SKM-1 treated with dmso at 0.1 percent for 144 hours (cell line): Measurements from ENCODE around the gene IARS2.
"Not testable (repeated sequence)": the region's sequence is repeated elsewhere in the genome, so short reads cannot be mapped to it uniquely, and the experiment has no call there.

Experiments
- DNase-seq: peaks from one replicate; lab custom pipeline; 2025; ENCODE audit not compliant: unreplicated experiment; lab: John Stamatoyannopoulos, UW

Gene IARS2

DNA sequence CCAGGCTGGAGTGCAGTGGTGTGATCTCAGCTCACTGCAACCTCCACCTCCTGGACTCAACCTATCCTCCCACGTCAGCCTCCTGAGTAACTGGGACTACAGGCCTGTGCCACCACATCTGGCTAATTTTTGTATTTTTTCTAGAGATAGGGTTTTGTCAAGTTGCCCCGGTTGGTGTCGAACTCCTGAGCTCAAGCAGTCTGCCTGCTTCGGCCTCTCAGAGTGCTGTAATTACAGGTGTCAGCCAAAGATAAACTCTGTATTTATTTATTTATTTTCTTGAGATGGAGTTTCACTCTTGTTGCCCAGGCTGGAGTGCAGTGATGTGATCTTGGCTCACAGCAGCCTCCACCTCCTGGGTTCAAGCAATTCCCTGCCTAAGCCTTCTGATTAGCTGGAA is 18.7 kb downstream of the IARS2 start:
- DNase-seq: not testable (repeated sequence)

DNA sequence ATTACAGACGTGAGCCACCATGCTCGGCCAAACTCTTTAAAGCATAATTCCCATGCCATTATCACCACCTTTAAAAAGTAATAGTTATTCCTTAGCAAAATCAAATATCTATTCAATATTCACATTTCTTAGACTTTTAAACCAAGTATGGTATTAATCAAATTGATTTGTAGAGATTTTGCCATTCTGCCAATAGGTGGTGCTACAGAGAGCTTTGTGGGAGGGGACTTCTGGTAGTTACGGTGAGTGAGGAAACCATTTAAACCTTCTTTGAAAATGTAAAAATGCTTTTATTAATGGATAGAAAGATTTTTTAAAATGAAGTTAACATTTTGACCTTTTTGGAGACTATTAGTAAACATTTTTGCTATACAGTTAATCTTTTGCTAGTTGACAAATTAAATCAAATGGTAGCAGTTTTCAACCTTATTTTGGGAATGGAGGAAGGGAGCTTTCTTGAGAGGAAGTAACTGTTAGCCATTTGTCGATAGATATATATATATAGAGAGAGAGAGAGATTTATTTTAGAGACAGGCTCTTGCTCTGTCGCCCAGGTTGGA is 19.3 kb downstream of the IARS2 start:
- peak; percentile 52 for DNase-seq

DNA sequence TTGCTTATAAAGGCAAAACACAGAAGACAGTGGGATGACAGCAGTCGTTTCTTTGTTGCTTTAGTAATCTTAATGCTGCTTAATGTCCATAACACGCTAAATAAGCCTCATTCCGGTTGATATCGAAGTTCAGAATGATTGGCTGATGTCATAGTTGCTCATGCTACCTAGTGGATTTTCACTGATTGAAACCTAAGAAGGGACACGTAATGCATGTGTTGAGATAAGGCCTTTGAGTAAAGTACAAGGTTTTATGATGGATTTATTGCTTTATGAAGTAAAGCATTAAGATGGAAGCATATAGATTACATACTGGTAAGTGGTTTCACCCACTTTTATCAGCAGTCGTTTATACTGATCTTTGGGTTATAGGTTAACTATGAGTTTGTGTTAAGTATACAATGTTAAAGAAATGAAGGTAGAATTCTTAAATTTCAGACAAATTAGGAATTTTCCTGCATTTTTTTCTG is 25.1 kb downstream of the IARS2 start:
- DNase-seq: no peak

DNA sequence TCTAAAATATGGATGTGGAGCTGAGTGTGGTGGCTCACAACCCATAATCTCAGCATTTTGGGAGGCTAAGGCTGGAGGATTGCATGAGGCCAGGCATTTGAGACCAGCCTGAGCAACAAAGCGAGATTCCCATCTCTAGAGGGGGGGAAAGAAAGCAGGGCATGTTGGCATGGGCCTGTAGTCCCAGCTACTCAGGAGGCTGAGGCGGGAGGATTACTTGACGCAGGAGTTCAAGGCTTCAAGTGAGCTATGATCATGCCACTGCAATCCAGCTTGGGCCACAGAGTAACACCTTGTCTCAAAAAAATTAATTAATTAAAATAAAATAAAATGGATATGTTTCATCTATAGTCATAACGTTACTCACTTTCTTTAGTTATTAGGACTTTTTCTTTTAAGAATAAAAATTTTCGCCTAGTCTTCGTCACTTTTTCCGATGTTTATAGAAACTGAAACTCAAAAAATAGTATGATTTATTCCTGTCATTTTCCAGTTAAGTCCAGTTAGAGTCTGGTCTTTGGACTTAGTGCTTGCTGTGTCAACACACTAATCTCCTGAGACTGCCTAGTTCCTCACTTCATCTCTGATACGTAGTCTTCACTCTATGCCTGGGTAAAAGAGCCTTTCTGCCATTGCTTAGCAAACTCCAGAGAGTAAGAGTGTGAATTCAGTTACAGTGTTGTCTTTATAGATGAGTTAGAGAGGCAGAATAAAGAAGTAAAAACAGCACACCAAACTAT is 28.0 kb downstream of the IARS2 start:
- no peak for DNase-seq

DNA sequence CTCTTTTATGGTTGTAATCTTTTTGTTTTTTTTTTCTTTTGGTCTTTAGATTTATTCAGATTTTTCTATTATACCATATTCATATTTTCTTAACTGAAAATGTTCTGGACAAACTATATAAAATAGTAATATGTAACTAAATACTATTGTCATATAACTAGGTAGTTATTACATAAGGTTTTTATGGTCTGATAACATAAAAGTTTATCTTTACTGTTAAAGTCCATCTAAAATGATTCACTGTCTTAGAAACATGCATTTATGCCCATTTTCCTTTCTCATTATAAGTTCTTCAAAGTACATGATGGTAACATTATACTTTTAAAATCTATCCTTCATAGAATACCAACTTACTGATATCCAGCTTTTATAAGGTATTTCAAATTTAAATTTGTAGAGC is 29.1 kb downstream of the IARS2 start:
- no peak for DNase-seq

DNA sequence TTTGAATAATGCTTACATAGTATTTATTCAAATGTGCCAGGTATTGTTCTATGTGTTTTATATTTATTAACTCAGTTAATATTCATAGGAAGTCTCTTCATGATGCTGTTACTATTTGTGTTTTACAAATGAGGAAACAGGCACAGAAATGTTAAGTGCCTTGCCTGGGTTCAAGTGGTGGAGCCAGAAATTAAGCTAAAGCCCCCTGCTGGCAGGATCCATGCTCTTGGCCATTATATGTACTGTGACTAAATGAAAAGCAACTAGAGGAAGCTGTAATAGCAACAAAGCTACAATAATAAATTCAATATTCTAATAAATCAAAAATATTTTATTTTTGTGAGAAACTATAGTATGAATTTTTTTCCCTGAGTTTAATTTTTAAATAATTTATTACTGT is 30.0 kb downstream of the IARS2 start:
- peak; percentile 54 for DNase-seq

DNA sequence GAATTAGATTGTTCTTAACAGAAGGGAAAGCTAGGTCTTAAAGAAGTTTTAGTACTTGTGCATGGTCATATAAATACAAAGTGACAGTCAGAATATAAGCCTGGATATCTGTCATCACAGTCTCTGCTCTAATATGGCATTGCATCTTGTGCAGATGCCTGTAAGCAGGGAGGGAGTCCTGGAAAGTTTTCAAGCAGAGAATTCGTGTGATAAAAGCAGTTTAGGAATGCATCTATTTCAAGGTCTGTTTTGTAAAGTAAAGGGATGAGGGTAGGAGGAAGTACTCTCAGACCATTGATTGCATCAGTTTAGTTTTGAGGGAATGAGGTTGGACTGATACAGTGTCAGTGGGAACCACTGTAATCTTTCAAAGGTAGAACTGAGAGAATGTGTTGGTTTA is 30.6 kb downstream of the IARS2 start:
- DNase-seq: peak; percentile 53

DNA sequence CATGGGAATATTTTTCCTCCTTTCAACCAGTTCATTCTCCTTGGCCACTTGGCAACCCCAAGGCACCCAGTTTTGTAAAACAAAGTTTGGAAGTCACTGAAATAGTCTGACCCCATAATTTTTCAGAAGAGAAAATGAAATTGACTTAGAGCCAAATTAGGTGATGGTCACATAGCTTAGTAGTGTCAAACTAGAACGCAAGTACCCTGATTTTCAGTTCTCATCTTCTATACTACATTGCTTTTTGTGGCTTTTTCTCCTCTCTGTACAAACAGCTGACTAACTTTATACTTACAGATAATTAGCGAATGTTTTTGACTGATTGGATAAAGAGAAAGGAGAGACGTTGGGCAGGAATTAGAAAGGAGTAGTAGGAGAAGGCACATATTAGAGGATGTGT is 33.1 kb downstream of the IARS2 start:
- no peak for DNase-seq

DNA sequence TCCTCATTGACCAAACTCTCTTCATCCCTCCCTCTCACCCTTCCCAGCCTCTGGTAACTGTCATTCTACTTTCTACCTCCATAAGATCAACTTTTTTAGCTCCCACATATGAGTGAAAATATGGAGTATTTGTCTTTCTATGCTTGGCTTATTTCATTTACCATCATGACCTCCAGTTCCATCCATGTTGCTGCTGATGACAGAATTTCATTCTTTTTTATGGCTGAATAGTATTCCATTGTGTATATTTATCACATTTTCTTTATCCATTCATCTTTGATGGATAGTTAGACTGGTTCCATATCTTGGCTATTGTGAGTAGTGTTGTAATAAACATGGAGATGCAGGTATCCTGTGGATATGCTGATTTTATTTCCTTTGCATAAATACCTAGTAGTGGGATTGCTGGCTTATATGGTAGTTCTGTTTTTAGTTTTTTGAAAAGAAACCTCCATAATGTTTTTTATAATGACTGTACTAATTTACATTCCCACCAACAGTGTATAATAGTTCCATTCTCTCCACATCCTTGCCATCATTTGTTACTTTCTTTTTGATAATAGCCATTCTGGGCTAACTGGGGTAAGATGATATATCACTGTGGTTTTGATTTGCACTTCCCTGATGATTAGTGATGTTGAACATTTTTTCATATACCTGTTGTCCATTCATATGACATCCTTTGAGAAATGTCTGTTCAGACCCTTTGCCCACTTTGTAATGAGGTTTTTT is 35.7 kb downstream of the IARS2 start:
- DNase-seq: no peak

DNA sequence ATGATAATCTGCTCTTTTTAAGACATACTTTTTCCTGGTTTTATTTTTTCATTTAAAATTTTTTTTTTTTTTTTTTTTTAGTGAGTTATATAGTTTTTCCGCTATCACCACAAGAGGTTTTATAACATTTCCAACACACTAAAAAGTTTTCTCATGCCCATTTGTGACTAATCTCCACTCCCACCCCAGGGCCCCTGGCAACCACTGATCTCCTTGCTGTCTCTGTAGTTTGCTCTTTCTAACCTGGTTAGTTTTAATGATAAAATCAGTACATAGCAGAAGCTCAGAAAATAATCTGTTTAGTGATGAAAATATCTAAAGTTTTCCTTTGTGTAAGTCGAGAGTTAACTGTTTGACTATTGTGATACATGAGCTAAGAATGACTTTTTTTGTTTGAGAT is 41.8 kb downstream of the IARS2 start:
- DNase-seq: no peak

DNA sequence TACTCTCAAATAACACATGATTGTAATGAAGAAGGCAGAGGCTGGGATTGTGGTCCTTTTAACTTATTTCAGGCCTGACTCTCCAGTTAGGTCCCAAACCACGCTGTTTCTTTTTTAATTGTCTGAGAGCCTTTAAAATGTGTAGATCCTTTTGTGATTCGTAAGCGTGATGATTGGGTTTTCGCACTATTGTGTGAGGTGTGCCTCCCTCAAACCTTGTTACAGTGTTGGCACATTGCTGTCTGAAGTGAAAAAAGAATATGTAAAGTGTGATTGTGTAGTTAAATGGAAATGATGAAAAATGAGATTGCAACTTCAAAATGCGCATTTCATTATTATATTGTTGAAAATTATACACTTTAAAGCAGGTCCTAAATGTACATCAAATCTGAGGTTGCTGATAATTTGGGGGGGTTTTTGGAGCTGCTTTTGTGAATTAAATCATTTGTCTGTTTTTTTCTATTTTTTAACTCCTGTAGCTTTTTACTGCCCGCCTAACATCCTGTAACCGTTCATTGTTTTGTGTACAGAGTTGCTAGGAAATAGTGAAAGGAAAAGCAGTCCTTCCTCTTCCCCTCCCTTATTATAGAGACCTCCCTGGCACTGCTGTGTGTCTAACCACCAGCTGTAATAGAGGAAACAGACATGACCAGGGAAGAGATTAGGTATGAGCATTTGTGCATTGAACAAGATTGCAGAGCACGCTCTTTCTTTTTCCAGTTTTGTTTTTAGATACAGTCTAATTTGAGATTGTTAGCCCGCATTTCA is 43.3 kb downstream of the IARS2 start:
- no peak for DNase-seq

DNA sequence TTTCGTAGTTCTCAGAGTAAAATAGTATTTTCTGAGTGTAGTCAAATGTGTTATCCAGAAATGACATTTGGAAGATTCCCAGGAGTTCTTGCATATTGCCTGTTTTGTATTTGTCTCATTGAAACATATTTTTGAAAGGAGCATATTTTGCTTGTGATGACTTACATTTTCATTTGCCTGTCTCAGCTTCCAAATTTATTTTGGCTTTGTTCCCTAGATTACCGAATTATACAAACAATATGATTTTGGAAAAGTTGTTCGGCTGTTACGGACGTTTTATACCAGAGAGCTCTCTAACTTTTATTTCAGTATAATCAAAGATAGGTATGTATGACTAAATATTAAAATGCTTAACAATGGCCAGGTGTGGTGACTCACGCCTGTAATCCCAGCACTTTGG is 46.0 kb downstream of the IARS2 start:
- no peak for DNase-seq

DNA sequence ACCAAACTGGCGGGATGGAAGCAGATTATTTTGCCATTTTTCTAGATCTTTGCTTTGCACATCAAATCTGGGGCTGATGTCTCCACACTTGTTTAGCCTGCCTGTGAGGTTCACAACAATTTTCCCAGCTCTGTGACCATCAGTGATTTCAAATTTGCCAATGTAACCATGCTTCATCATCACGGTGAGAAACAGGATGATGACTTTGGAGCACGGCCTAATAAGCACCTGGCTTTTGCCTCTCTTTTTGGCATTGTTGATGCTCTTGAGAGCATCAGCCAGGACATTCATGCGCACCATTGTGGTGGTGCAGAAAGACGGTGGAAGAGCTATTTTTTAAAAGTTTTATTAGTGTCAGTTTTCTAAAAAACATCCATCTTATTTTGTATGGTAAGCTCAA is 50.1 kb downstream of the IARS2 start:
- DNase-seq: no peak

DNA sequence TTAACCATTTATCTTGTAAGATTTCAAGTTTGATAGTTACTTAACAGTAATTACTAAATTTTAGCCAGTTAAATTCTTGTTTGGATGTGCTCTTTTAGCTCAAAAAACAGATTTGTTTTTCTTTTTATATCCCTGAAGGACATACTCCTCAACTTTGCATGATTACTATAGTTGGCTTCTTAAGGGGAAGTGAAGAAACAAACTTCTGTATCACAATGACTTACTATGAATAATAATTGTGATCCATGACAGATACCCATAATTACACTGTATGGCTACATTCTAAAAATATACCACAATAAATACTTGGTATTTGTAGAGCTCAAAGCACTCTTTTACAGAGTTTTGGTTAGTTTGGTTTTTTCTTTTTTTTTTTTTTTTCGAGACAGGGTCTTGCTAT is 55.8 kb downstream of the IARS2 start:
- DNase-seq: no peak

DNA sequence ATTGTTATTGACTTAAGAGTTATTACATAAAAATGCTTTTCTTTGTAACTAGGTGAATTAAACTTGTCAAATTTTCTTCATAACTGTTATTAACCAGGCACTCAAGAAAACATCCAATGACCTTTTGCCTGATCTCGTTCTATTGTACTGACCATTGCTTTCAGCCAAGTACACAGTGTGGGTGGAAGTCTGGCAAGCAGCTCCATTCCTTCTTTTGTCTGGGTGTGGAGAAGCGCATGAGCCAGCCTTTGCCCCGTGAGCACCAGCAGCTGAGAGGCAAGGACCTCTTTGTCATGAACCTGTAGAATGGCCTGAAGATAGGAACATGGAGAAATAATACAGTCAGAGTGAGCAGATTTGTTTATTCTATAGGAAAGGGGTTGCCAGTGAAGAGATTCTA is 57.5 kb downstream of the IARS2 start:
- no peak for DNase-seq

DNA sequence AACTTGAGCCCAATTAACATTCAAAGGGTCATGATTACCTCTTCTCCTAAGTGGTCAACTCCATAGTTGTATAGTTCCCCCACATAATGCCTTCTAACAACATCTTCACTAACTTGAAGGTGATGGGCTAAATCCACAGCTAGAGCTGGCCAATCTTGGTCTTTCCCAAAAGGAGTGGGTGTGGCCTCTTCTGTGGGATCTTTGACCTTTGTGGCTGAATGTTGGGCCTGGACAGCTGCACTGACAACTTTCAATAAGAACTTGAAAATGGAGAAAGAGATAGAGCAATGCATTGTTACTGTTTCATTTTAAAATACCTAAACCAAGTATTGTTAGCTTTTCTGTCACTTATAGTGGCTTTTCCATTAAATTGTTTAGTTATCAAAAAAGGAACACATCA is 59.2 kb downstream of the IARS2 start:
- no peak for DNase-seq

DNA sequence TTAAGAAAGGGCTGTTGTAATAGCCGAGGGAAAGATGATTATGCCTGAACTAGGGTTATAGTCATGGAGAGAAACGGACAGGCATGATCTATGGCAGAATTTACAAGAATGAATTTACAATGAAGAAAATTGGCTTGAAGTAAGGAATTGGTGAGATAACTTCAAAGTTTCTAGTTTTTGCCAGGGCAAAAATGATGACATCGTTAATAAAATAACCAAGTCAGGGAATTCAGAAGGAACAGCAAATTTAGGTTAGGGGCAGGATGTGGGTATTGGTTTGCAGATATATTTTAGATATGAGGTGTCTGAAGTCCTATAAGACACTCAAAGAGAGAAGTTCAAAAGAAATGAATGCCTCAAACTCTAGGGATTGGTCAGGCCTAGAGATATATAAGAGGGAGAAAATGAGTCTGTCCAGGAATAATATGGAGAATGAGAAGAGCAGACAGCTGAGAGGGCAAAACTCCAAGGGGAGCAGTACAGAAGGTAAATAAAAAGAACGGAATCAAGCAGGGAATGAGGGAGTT is 62.8 kb downstream of the IARS2 start:
- no peak for DNase-seq

DNA sequence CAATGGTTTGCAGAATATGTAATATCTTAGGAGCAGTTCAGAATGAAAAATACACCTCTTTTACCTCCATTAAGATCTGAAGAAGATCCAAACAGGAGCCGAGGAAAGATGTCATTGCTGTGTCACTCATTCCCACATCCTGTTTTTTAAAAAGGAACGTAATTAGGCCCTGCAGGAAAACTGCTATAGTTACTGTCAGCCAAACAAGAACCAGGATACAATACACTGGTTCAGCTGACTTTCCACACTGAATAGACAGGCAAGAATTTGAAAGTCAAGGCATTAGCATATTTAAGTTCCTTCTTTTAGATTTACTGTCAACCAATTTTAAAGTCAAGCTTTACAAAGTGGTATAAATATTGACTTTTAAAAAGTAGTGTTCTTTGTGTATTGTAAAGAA is 63.8 kb downstream of the IARS2 start:
- DNase-seq: no peak

DNA sequence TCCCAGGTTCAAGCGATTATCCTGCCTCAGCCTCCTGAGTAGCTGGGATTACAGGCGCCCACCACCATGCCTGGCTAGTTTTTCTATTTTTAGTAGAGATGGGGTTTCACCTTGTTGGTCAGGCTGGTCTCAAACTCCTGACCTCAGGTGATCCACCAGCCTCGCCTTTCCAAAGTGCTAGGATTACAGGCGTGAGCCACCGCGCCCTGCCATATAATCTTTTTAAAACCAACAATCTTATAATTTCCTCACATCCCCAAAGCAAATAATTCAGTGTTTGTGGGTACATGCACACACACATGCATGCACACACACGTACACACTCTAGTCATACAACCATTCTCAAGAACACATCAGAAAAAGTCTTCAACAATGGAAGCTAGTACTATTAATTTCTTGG is 64.6 kb downstream of the IARS2 start:
- DNase-seq: not testable (repeated sequence)

DNA sequence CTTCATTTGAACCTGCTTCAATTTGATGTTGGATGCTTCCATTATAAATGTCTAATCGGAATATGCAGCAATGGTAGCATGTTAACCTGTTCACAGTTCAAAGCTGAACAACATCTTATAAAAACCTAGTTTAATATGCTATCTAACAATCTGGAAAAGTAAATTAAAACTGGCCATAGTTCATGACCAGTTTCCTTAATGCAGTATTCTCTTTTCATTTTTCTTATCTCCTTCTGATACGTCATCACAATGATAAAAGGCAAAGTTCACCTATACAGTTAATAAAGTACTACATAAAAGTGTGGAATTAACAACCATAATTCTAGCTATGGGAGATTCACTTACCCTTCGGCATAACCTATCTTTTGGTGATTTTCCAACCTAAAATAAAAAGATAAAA is 65.1 kb downstream of the IARS2 start:
- DNase-seq: no peak

DNA sequence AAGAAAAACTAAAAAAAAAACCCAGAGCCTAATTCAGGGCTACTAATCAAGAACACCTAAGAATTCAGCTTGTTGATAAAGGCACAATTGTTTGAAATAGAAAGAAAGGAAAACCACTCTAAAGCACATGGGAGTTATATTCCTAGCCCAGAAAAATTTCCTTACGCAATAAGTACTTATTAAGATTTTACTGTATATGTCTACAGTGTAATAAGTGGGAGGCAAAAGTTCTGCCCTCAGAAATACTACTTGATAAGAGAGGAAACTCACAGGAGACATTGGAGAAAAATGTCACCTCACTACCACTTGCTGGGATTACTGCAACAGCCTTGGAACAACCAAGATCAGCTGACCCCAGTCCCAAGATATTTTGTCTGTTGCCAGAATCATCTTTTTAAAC is 66.1 kb downstream of the IARS2 start:
- no peak for DNase-seq
